Type B pancreatic cell (in vitro differentiated cells): ENCODE data around the gene MKNK1. TPM values are rescaled to one million over a fixed set of nuclear protein-coding genes. Genes with fewer than 3 reads are reported as not detected.
A peak's percentile ranks its signal among the peaks of the same experiment; 100 is the strongest.

Experiments used
- DNase-seq: peaks from one replicate; pipeline ENCODE4 v3.0.0; 2021; ENCODE audit warnings: mixed read lengths; ENCODE audit not compliant: unreplicated experiment; ENCODE audit errors: extremely low spot score
- H3K27ac Mint-ChIP-seq: 2 replicates; pipeline ENCODE4 v1.8.0; 2021; ENCODE audit warnings: mild to moderate bottlenecking, mixed read lengths
- H3K27me3 Mint-ChIP-seq: 2 replicates; pipeline ENCODE4 v1.8.0; 2021; ENCODE audit warnings: mixed read lengths
- H3K36me3 Mint-ChIP-seq: 2 replicates; pipeline ENCODE4 v1.8.0; 2021; ENCODE audit warnings: mixed read lengths
- H3K4me1 Mint-ChIP-seq: one replicate; pipeline ENCODE4 v1.8.0; 2021; ENCODE audit warnings: mixed read lengths; ENCODE audit not compliant: unreplicated experiment
- H3K4me3 Mint-ChIP-seq: 2 replicates; pipeline ENCODE4 v1.8.0; 2021; ENCODE audit warnings: mild to moderate bottlenecking, mixed read lengths
- H3K9me3 Mint-ChIP-seq: 2 replicates; pipeline ENCODE4 v1.8.0; 2021; ENCODE audit warnings: mixed read lengths
- CTCF ChIP-seq: fragments of 200-600 bp; sonication (generic); conservative IDR thresholded peaks from 2 replicates; pipeline ENCODE4 v1.5.0; 2021; ENCODE audit warnings: antibody characterized with exemption, mild to moderate bottlenecking
- total RNA-seq: library from RNA; stranded (reverse); gene quantifications from 2 replicates; pipeline ENCODE4 v1.2.1, GENCODE V29; 2021; ENCODE audit warnings: low replicate concordance

The MKNK1 gene
- total RNA-seq, 1 donor from 2014 or later = 29.4 TPM

GRCh38 chr1:46552357-46553237, 51.5 kb downstream of the MKNK1 start:
- peaks cover 20% of the 10 kb centered on the region for H3K27me3 Mint-ChIP-seq
- H3K27ac Mint-ChIP-seq = peak overlapping the region; percentile 56
- H3K9me3 Mint-ChIP-seq = no peaks in the 10 kb centered on the region
- TF ChIP-seq CTCF = no peak
- H3K4me3 Mint-ChIP-seq = no peak overlapping the region
- peaks cover 9% of the 10 kb centered on the region for H3K4me1 Mint-ChIP-seq
- no peaks in the 10 kb centered on the region for H3K36me3 Mint-ChIP-seq
- no peak for DNase-seq

- Mint-ChIP-seq H3K27me3 (peaks cover 26% of the 10 kb centered on the region), H3K4me1 (peaks cover 8% of the 10 kb centered on the region), H3K4me3 (no peak within 1 kb of the TSS), H3K27ac (no peak within 1 kb of the TSS), H3K36me3 (no peaks in the 10 kb centered on the region), H3K9me3 (no peaks in the 10 kb centered on the region)
- DNase-seq = no peak
- TF ChIP-seq CTCF = no peak
These were observed 52.4 kb downstream of the MKNK1 start, which contains the start of gene KNCN for GRCh38 chr1:46551597-46552095. TSS of gene KNCN (minus strand) at chr1:46551647. CDS start at chr1:46551215, 432 bp downstream.

GRCh38 chr1:46550751-46551231, 53.3 kb downstream of the MKNK1 start:
- no peaks in the 10 kb centered on the region for H3K36me3 Mint-ChIP-seq
- peaks cover 35% of the 10 kb centered on the region for H3K27me3 Mint-ChIP-seq
- DNase-seq = no peak
- TF ChIP-seq CTCF = no peak
- H3K4me1 Mint-ChIP-seq = peaks cover 8% of the 10 kb centered on the region
- no peak overlapping the region for H3K4me3 Mint-ChIP-seq
- no peaks in the 10 kb centered on the region for H3K9me3 Mint-ChIP-seq
- H3K27ac Mint-ChIP-seq = no peak overlapping the region

GRCh38 chr1:46549697-46550681, 54.1 kb downstream of the MKNK1 start:
- peak overlapping the region; percentile 39 for H3K4me3 Mint-ChIP-seq

More at GRCh38 chr1:46549697-46550681, 54.1 kb downstream of the MKNK1 start:
- Mint-ChIP-seq H3K4me1 (peaks cover 8% of the 10 kb centered on the region), H3K27me3 (peaks cover 43% of the 10 kb centered on the region), H3K27ac (peak overlapping the region; percentile 80), H3K9me3 (no peaks in the 10 kb centered on the region), H3K36me3 (no peaks in the 10 kb centered on the region)
- TF ChIP-seq CTCF = no peak
- DNase-seq = no peak
